SK-N-MC (cell line): ENCODE data around the gene GATC.

Source experiments
- EZH2 ChIP-seq: fragments of 200-600 bp; sonication (generic); IDR thresholded peaks from one replicate; pipeline ENCODE4 v1.6.1; 2017; ENCODE audit warnings: antibody characterized with exemption
- FOXP2 ChIP-seq: optimal IDR thresholded peaks from 2 replicates; pipeline ENCODE3; 2011; ENCODE audit warnings: mild to moderate bottlenecking, moderate library complexity; ENCODE audit not compliant: insufficient read depth; ENCODE audit errors: extremely low read length, control extremely low read depth
- POLR2AphosphoS5 ChIP-seq: IDR thresholded peaks from 2 replicates; pipeline ENCODE4 v1.6.1; 2012; ENCODE audit warnings: mild to moderate bottlenecking, low read depth, low read length, borderline replicate concordance

GRCh38 chr12:120474616-120474960 lies 28.3 kb downstream of the GATC start:
- TF ChIP-seq EZH2 (no peak), POLR2AphosphoS5 (no peak), FOXP2 (no peak)
